ENCODE data around the gene ZBP1.

Gene ZBP1

DNA sequence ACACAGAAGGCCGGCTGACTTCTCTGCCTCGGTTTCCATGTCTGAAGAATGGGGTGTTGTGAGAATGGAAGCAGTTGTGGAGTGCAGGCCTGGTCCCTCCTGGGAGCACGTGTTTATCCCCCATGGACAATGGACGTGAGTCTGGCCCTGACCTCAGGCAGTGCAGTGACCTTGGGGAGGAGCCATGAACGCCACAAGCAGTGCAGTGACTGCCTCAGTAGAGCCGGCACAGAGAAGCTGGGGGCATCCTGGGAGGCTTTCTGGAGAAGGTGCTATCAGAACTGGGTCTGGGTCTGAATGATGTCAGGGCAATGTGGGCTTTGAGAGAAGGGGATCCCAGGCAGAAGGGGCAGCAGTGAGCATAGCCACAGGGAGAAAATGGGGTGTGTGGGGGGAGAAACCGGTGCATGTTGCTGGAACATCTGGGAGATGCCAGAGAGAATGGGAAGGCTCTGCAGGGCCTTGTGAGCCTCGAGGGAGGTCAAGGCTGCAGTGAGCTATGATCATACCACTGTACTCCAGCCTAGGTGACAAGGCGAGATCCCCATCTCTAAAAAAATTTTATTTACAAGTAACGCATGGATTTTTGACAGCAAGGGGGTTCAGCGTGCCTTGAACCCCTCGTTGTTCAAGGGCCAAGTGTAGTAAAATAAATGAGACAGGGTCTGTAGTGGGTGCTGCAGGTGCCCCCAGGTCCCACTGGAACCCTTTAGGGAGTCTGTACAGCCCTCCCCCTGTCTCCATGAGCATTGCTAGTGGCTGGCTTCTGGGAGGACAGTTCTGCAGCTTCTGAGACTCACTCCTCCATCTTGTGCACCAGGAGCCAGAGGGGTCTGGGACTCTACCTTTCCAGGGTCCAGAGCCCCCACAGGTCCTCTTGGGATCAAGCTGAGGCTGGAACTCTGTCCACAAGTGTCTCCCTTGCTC is 27.0 kb upstream of the ZBP1 start:
- Histone ChIP-seq H3K4me1 (ENCODE audit: low read length) (no peaks in the 10 kb centered on the region), H3K4me3 (ENCODE audit: low read length) (no peak overlapping the region), H3K79me2 (ENCODE audit: low read length) (no peaks in the 10 kb centered on the region), H3K4me2 (ENCODE audit: low read depth, low read length) (no peak overlapping the region), H3F3A (ENCODE audit: insufficient read depth, low read length) (no peaks in the 10 kb centered on the region), H3K27ac (ENCODE audit: low read length) (no peak overlapping the region), H3K27me3 (replicated peaks; ENCODE audit: insufficient read depth, low read length) (peaks cover 51% of the 10 kb centered on the region), H3K9me2 (replicated peaks; ENCODE audit: insufficient read depth, low read length) (no peaks in the 10 kb centered on the region), H2AFZ (ENCODE audit: low read length) (no peak overlapping the region), H3K9ac (ENCODE audit: low read length) (no peak overlapping the region), H4K20me1 (ENCODE audit: insufficient read depth, low read length) (no peaks in the 10 kb centered on the region), H3K36me3 (replicated peaks; ENCODE audit: insufficient read depth, low read length) (no peaks in the 10 kb centered on the region), H3K9me3 (replicated peaks; ENCODE audit: insufficient read depth, low read length) (no peaks in the 10 kb centered on the region)
- TF ChIP-seq, protein P1, sequence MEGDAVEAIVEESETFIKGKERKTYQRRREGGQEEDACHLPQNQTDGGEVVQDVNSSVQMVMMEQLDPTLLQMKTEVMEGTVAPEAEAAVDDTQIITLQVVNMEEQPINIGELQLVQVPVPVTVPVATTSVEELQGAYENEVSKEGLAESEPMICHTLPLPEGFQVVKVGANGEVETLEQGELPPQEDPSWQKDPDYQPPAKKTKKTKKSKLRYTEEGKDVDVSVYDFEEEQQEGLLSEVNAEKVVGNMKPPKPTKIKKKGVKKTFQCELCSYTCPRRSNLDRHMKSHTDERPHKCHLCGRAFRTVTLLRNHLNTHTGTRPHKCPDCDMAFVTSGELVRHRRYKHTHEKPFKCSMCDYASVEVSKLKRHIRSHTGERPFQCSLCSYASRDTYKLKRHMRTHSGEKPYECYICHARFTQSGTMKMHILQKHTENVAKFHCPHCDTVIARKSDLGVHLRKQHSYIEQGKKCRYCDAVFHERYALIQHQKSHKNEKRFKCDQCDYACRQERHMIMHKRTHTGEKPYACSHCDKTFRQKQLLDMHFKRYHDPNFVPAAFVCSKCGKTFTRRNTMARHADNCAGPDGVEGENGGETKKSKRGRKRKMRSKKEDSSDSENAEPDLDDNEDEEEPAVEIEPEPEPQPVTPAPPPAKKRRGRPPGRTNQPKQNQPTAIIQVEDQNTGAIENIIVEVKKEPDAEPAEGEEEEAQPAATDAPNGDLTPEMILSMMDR (IDR thresholded peaks at IDR 0.05; ENCODE audit: low read length) = no peak
- TF ChIP-seq EZH2 (optimal IDR thresholded peaks at IDR 0.05; ENCODE audit: low read depth, low read length) (no peak), EZH2phosphoT487 (IDR thresholded peaks at IDR 0.05; ENCODE audit: low read length) (no peak)
- no peak for DNase-seq

DNA sequence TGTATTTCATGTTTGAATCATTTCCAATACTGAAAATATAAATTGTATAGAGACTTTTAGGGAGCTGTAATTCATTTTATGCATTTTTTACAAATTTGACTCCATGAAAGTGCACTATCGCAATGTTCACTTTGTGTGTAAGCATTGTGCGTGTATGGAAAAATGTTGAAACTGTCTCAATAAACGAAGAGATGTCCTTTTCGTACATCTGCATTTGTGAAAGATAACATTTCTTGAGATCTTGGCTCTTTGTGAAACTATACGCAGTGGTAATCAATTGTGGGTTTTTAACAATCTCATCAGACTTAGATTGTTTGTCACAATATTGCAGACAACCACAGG is 18.6 kb upstream of the ZBP1 start:
- Histone ChIP-seq H3K4me1 (ENCODE audit: low read length) (peaks cover 8% of the 10 kb centered on the region), H3K27ac (ENCODE audit: low read length) (no peak overlapping the region), H3K4me3 (ENCODE audit: low read length) (no peak overlapping the region), H4K20me1 (ENCODE audit: insufficient read depth, low read length) (no peaks in the 10 kb centered on the region), H3K27me3 (replicated peaks; ENCODE audit: insufficient read depth, low read length) (peaks cover 92% of the 10 kb centered on the region), H3K4me2 (ENCODE audit: low read depth, low read length) (no peak overlapping the region), H3K9me3 (replicated peaks; ENCODE audit: insufficient read depth, low read length) (0 out of 2 replicates have a peak, but pooled peaks cover 2% of the 10 kb centered on the region), H3K79me2 (ENCODE audit: low read length) (no peaks in the 10 kb centered on the region), H3F3A (ENCODE audit: insufficient read depth, low read length) (0 out of 2 replicates have a peak, but pooled peaks cover 3% of the 10 kb centered on the region), H3K9me2 (replicated peaks; ENCODE audit: insufficient read depth, low read length) (no peaks in the 10 kb centered on the region), H3K36me3 (replicated peaks; ENCODE audit: insufficient read depth, low read length) (no peaks in the 10 kb centered on the region), H2AFZ (ENCODE audit: low read length) (no peak overlapping the region), H3K9ac (ENCODE audit: low read length) (no peak overlapping the region)
- DNase-seq = no peak
- TF ChIP-seq EZH2phosphoT487 (IDR thresholded peaks at IDR 0.05; ENCODE audit: low read length) (no peak), EZH2 (optimal IDR thresholded peaks at IDR 0.05; ENCODE audit: low read depth, low read length) (no peak)
- TF ChIP-seq, protein P1 (IDR thresholded peaks at IDR 0.05; ENCODE audit: low read length) = no peak

DNA sequence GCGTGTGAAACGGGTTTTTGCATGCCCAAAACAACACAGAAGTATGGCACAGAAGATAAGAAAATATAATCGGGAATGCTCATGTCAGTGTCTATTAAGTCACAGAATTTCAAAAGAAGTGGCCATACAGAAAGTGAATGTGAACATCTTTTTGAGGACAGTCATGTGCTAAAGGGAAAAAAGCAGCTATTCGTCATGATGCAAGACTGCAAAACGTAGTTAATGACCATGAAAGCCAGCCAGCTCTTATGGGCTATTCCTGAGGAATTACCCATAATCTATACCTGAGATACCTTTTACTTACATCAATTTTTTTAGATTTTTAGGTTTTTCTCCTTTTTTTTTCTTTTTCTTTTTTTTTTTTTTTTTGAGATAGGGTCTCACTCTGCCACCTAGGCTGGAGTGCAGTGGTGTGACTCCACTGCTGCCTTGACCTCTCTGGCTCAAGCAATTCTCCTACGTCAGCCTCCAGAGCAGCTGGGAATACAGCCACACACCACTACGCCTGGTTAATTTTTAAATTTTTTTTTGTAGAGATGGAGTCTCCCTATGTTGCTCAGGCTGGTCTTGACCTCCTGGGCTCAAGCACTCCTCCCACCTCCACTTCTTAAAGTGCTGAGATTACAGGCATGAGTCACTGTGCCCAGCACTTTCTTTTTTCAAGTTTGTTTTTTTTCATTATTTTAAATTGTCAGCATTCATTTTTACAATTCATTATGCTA is 18.1 kb upstream of the ZBP1 start:
- no peak overlapping the region for H2AFZ ChIP-seq (ENCODE audit: low read length)
- H3K36me3 ChIP-seq (replicated peaks; ENCODE audit: insufficient read depth, low read length) = no peaks in the 10 kb centered on the region
- H3K4me3 ChIP-seq (ENCODE audit: low read length) = no peak overlapping the region
- TF ChIP-seq EZH2 (optimal IDR thresholded peaks at IDR 0.05; ENCODE audit: low read depth, low read length) (no peak), EZH2phosphoT487 (IDR thresholded peaks at IDR 0.05; ENCODE audit: low read length) (no peak)
- TF ChIP-seq, protein P1 (IDR thresholded peaks at IDR 0.05; ENCODE audit: low read length) = no peak
- H3K9me2 ChIP-seq (replicated peaks; ENCODE audit: insufficient read depth, low read length) = no peaks in the 10 kb centered on the region
- no peak overlapping the region for H3K4me2 ChIP-seq (ENCODE audit: low read depth, low read length)
- peaks cover 13% of the 10 kb centered on the region for H3K4me1 ChIP-seq (ENCODE audit: low read length)
- H3K79me2 ChIP-seq (ENCODE audit: low read length) = no peaks in the 10 kb centered on the region
- no peak for DNase-seq
- peaks cover 89% of the 10 kb centered on the region for H3K27me3 ChIP-seq (replicated peaks; ENCODE audit: insufficient read depth, low read length)
- H3K9ac ChIP-seq (ENCODE audit: low read length) = no peak overlapping the region
- no peak overlapping the region for H3K27ac ChIP-seq (ENCODE audit: low read length)
- no peaks in the 10 kb centered on the region for H4K20me1 ChIP-seq (ENCODE audit: insufficient read depth, low read length)
- H3K9me3 ChIP-seq (replicated peaks; ENCODE audit: insufficient read depth, low read length) = 0 out of 2 replicates have a peak, but pooled peaks cover 2% of the 10 kb centered on the region
- 0 out of 2 replicates have a peak, but pooled peaks cover 3% of the 10 kb centered on the region for H3F3A ChIP-seq (ENCODE audit: insufficient read depth, low read length)
